Right ventricle myocardium inferior (tissue), 1 donor: Measurements from ENCODE around the gene RPL13. TPM values are rescaled to one million over a fixed set of nuclear protein-coding genes. Genes with fewer than 3 reads are reported as not detected.
"Not testable (repeated sequence)": the region's sequence is repeated elsewhere in the genome, so short reads cannot be mapped to it uniquely, and the experiment has no call there.

Source experiments
- ATAC-seq: fragments of 200-7000 bp; cut with Tn5 transposase; one replicate; pipeline ENCODE4 v1.9.1; 2020; ENCODE audit warnings: mild to moderate bottlenecking, moderate library complexity
- DNase-seq: peaks from one replicate; pipeline ENCODE4 v3.0.0; 2021; ENCODE audit errors: missing footprints
- intact Hi-C: fragments of 100-400 bp; cut with DNase I; formaldehyde crosslinking; loops from one replicate; pipeline ENCODE4 v1.11.0; 2022
- total RNA-seq: library from RNA; stranded (reverse); fragmentation: NEBNext Ultra II Directional; extraction: Animal tissue kit (Norgen Biotek cat#: 25700); gene quantifications from one replicate; pipeline ENCODE4 v1.2.1, GENCODE V29; 2021
- donor health status: DM: no; HTN: yes; CAD: no; lungs with severe emphysema.

The RPL13 gene
- total RNA-seq, 1 donor from 2014 or later, result 1,162 TPM

- intact Hi-C loops, result no loop called here
- ATAC-seq (no peak), DNase-seq (no peak)
These were observed 25.7 kb downstream of the RPL13 start for GRCh38 chr16:89586218-89586617.

GRCh38 chr16:89586853-89587252, 26.4 kb downstream of the RPL13 start:
- DNase-seq, result no peak
- no peak for ATAC-seq
- intact Hi-C loops, result no loop called here

DNA sequence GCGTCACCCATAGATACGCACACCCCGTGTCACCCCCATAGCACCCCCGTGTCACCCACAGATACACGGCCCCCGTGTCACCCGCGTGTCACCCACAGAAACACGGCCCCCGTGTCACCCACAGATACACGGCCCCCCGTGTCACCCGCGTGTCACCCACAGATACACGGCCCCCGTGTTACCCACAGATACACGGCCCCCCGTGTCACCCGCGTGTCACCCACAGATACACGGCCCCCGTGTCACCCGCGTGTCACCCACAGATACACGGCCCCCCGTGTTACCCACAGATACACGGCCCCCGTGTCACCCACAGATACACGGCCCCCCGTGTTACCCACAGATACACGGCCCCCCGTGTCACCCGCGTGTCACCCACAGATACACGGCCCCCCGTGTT, 27.2 kb downstream of the RPL13 start:
- DNase-seq, ATAC-seq, intact Hi-C loops: not testable (repeated sequence)

DNA sequence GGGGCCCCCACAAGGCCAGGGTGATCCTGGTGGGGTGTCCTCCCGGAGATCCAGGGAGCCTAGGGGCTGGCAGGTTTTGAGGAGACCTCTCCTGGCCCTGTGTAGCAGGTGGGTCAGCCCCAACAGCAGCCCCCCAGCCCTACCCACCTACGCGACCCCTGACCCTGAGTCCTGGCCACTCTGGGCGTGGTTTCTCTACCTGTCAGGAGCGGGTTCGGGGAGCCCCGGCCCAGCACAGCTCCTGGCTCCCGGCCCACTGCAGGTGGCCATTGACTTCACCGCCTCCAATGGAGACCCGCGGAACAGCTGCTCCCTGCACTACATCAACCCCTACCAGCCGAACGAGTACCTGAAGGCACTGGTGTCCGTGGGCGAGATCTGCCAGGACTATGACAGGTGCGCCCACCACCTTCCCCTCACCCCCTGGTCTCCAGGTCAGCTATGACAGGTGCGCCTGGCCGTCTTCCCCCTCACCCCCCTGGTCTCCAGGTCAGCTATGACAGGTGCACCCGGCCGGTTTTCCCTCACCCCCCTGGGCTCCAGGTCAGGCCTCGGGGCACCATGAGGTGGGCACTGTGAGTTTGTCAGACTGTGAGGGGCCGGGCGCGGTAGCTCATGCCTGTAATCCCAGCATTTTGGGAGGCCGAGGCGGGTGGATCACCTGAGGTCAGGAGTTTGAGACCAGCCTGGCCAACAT, 28.1 kb downstream of the RPL13 start:
- DNase-seq (no peak), ATAC-seq (no peak)
- intact Hi-C loops, result no loop called here

DNA sequence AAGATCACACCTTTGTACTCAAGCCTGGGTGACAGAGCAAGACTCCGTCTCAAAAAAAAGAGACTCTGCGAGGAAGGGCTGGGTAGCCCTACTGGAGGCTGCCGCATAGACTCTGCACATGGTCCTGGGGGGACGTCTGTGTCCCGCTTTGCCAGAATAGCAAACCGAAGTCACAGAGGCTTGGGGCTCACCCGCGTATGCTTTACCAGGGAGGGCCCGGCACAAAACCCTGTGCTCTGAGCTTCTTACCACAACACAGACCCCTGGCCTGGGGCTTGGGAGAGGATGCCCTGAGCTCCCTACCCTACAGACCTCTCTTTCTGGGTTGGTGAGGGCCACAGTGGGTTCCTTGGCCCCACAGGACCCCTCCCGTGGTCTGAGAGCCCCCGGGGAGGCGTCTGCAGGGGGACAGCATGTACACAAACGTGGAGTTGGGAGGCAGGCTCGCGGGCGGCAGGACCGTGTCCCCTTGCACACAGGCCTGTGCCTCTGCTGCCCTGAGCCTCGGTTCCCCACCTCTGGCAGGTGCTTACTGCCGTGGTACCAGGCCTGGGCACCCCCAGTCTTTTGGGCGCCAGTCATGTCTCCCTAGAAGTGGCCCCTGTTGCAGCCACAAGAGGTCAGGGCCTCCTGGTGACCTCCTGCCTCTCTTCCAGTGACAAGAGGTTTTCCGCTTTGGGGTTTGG, 28.9 kb downstream of the RPL13 start:
- DNase-seq (no peak), ATAC-seq (no peak)
- intact Hi-C loops, result no loop called here

GRCh38 chr16:89593841-89594240, 33.4 kb downstream of the RPL13 start:
- intact Hi-C loops, result no loop called here
- DNase-seq (no peak), ATAC-seq (no peak)

- intact Hi-C loops, result no loop called here
- ATAC-seq, result no peak
- no peak for DNase-seq
These were observed 35.0 kb downstream of the RPL13 start for GRCh38 chr16:89595330-89596060.

- DNase-seq (no peak), ATAC-seq (peak; percentile 24)
- intact Hi-C loops, result no loop called here
These were observed 35.7 kb downstream of the RPL13 start for GRCh38 chr16:89596061-89596689.

DNA sequence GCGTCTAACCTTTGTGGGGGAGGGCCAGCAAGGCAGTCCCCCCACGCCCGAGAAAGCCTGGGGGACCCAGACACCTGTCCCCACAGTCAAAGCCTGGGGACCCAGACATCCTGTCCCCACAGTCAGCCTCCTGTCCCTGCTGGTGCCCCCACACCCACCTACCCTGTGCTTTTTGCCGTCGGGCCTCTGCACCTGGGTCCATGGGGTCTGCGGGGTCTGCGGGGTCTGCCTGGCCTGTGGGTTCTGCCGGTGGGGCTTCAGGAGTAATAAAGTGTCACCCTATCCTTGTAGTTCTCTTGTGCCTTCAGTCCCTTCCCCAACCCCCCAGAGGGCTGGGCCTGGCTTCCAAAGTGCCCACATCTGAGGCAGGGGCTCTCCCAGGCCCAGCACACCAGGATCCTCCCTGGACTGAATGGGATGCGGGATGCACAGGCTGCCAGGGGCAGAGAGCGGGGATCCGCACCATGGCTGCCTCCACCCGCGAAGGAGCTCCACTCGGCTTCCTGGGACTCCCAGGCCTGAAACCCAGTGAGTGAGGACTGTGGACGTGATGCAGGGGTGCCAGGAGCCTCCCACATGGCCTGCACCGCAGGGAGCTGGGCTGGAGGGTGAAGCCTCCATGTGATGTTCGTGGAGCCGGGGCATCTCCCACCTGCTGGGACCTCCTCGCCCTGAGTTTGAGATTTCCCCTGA, 36.6 kb downstream of the RPL13 start:
- ATAC-seq (no peak), DNase-seq (no peak)
- intact Hi-C loops, result no loop called here

DNA sequence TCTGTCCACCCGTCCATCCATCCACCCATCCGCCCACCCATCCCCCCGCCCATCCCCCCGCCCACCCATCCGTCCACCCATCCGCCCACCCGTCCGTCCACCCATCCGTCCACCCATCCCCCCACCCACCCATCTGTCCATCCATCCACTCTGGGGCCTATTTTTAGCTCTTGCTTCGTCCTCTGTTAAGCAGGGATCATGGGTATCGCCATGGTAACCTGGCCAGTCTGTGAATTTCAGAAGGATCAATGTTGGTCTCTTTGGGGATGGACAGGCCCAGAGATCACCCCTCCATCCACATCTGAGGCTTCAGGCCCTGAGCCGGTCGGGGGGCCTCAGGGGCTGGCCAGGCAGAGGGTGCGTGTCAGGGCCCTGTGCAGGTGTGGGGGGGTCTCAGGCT, 37.7 kb downstream of the RPL13 start:
- intact Hi-C loops, result no loop called here
- no peak for DNase-seq
- no peak for ATAC-seq

DNA sequence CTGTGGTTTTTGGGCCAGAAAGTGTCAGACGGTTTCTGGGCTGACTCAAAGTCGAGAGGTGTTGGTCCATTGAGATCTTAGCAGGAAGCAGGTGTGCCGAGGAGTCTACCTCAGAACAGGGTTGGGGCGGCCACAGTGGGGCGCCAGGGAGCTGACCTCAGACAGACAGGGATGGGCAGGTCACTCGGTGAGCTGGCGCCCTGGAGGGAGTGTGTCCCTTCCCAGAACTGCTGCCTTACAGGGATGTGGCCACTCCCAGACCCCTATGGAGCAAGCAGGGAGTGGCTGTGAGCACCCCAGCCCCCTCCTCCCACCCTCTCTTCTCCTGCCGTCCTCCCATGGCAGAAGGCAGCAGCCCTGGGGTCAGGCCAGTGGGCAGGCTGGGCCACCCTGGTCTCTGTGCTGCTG, 39.0 kb downstream of the RPL13 start:
- ATAC-seq, result no peak
- no peak for DNase-seq
- intact Hi-C loops, result no loop called here

DNA sequence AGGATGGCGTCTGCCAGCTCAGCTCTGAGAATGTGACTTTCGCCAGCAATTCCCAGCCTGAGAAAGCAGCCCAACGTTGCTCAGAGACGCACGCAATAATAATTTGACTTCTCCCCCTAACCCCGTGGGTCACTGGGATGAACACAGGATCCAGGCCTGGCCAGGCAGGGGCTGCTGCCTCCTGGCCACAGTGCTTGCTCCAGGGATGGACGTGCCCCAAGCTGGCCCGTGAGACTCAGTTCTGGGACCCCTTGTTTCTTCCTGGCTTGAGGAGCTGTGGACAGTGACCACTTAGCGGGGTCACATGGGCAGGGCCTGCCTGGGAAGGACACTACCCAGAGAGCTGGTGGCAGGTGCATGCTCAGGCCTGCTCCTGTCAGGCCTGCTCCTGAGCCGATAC, 39.4 kb downstream of the RPL13 start:
- DNase-seq, result no peak
- ATAC-seq, result no peak
- intact Hi-C loops, result no loop called here

DNA sequence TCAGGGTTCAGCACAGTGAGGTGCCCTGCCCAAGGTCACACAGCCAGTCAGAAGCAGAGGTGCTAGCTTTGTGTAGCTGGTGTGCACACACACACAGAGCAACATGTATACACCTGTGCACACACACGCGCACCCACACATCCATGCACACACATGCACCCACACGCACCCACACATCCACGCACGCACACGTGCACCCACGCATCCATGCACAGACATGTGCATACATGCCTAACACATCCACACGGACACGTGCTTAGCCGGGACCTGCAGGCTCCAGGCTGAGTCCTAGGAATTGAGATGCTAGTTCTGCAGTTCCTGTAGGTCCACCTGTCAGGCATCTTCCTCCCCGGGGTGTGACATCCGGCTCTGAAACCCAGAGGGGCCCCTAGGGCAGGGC, 39.9 kb downstream of the RPL13 start:
- intact Hi-C loops, result no loop called here
- DNase-seq (no peak), ATAC-seq (no peak)

DNA sequence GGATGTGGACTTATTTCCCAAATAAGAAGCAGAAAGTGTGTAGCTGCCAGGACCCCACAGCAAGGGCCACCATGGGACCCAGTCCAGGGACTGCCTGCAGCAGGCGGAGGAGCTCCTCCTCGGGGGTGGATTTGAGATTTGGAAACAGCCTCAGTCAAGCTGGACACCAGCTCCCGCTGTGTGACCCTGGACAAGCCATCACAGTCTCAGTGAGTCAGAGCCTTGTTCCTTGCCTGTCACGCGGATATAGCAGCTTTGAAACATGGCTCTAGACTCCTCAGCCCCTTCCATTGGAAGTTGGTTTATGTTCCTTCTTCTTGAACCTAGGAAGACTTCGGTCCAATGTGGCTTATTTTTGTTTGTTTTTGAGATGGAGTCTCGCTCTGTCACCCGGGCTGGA, 40.5 kb downstream of the RPL13 start:
- ATAC-seq (no peak), DNase-seq (no peak)
- intact Hi-C loops, result no loop called here

- intact Hi-C loops, result no loop called here
- DNase-seq (no peak), ATAC-seq (no peak)
These were observed 41.4 kb downstream of the RPL13 start for GRCh38 chr16:89601906-89602272.

GRCh38 chr16:89602273-89602951, 41.9 kb downstream of the RPL13 start:
- intact Hi-C loops, result no loop called here
- no peak for DNase-seq
- ATAC-seq, result no peak

DNA sequence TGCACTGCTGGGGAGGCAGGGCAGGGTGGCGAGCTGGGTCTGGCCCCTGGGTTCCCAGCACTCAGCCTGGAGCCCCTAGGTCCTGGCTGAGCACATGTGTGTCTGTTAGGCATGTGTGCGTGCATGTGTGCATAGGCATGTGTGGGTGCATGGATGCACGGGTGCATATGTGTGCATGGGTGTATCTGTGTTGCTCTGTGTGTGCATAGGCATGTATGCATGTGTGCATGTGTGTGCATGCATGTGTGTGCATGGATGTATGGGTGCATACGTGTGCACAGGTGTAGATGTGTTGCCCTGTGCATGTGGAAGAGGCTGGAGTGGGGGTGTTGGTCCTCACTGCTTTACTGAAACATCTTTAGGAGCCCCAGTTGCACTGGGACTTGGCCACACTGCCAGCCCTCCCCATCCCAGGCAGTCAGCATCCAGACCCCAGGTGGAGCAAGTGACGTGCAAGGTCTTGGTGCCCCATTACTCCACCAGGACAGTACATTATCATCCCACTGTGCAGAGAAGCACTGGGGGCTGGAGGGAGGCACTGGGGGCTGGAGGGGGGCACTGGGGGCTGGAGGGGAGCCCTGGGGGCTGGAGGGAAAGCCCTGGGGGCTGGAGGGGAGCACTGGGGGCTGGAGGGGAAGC, 42.6 kb downstream of the RPL13 start:
- DNase-seq (no peak), ATAC-seq (peak; percentile 10)
- intact Hi-C loops, result no loop called here

DNA sequence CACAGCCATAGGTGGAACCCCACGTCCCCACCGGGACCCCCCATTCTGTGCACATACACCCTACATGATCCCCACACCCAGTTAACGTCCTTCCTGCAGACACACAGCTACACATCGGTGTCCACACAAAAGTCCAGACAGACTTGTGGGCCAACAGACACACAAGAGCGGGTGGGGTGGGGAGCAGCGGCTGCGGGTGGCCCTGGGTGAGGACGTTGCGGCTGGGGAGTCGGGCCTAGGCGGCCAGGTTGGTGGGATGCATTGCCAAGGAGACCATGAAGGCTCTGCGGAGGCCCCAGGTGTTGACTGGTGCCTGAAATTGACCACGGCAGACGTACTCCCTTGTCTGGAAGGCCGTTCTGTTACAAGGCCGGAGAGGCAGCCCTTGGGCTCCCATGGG, 44.3 kb downstream of the RPL13 start:
- ATAC-seq, result no peak
- intact Hi-C loops, result no loop called here

More for the DNA sequence above, 44.3 kb downstream of the RPL13 start:
- peak; percentile 16 for DNase-seq
